ENCODE results near the gene CIAPIN1.

Gene CIAPIN1

GRCh38 chr16:57447186-57447962, at the start of gene CIAPIN1, which contains the start of gene COQ9:
Gene CIAPIN1, minus strand, starts transcription at chr16:57447385. Its CDS starts 6,457 bp downstream, at chr16:57440928.
Gene COQ9, plus strand, starts transcription at chr16:57447479. Its CDS starts 27 bp downstream, at chr16:57447506.
- DNase-seq = peak; percentile 95

- DNase-seq = no peak
Observed at GRCh38 chr16:57493767-57494166, 46.6 kb upstream of the CIAPIN1 start.

- DNase-seq = no peak
Observed at GRCh38 chr16:57489229-57489628, 42.0 kb upstream of the CIAPIN1 start.

- DNase-seq = no peak
Observed at GRCh38 chr16:57486858-57487834, 40.0 kb upstream of the CIAPIN1 start.

GRCh38 chr16:57485916-57486857, 39.0 kb upstream of the CIAPIN1 start, which contains the start of gene DOK4:
Gene DOK4, minus strand, starts transcription at chr16:57486493. Its CDS starts 6,986 bp downstream, at chr16:57479507.
- DNase-seq = peak; percentile 84

- DNase-seq = no peak
Observed at GRCh38 chr16:57485091-57485915, 38.1 kb upstream of the CIAPIN1 start.

GRCh38 chr16:57484515-57485005, 37.4 kb upstream of the CIAPIN1 start:
- DNase-seq = no peak

GRCh38 chr16:57483725-57484514, 36.7 kb upstream of the CIAPIN1 start:
- DNase-seq = no peak

GRCh38 chr16:57482845-57483545, 35.8 kb upstream of the CIAPIN1 start:
- no peak for DNase-seq

GRCh38 chr16:57481421-57481820, 34.2 kb upstream of the CIAPIN1 start:
- DNase-seq = no peak

- DNase-seq = no peak
Observed at GRCh38 chr16:57480754-57481230, 33.6 kb upstream of the CIAPIN1 start.

- no peak for DNase-seq
Observed at GRCh38 chr16:57479976-57480753, 33.0 kb upstream of the CIAPIN1 start.

- no peak for DNase-seq
Observed at GRCh38 chr16:57479205-57479975, 32.2 kb upstream of the CIAPIN1 start.

GRCh38 chr16:57478396-57479204, 31.4 kb upstream of the CIAPIN1 start:
- no peak for DNase-seq

GRCh38 chr16:57477531-57478202, 30.5 kb upstream of the CIAPIN1 start:
- DNase-seq = no peak

Data from activated CD8-positive, alpha-beta memory T cell treated with anti-CD3 and anti-CD28 coated beads, Interleukin-2, amount 50 U/mL, for 4 hours (primary cell).